RWPE2 (cell line): ENCODE measurements around the gene IQGAP3.
A peak's percentile ranks its signal among the peaks of the same experiment; 100 is the strongest.

Experiments used
- ATAC-seq: fragments of 200-7000 bp; cut with Tn5 transposase; 3 replicates; pipeline ENCODE4 v1.9.1; 2021; ENCODE audit warnings: low read depth
- DNase-seq: peaks from one replicate; pipeline ENCODE4 v3.0.0-alpha.2; 2020; ENCODE audit warnings: low spot score
- H3K27ac ChIP-seq: fragments of 450-650 bp; 2 replicates; pipeline ENCODE4 v1.5.1; 2017; ENCODE audit warnings: mild to moderate bottlenecking; ENCODE audit not compliant: poor library complexity, severe bottlenecking
- H3K27me3 ChIP-seq: fragments of 250-450 bp; sonication (Bioruptor Pico); 2 replicates; pipeline ENCODE4 v1.5.1; 2021; ENCODE audit warnings: mild to moderate bottlenecking, moderate library complexity; ENCODE audit not compliant: insufficient read depth, poor library complexity, severe bottlenecking
- H3K36me3 ChIP-seq: fragments of 250-450 bp; sonication (Bioruptor Pico); 2 replicates; pipeline ENCODE4 v1.5.1; 2020; ENCODE audit warnings: low read depth, mild to moderate bottlenecking, moderate library complexity
- H3K4me1 ChIP-seq: fragments of 250-450 bp; sonication (Bioruptor Pico); 2 replicates; pipeline ENCODE4 v1.5.1; 2021; ENCODE audit warnings: mild to moderate bottlenecking, moderate library complexity; ENCODE audit not compliant: insufficient read depth, poor library complexity, severe bottlenecking
- H3K4me3 ChIP-seq: fragments of 250-450 bp; sonication (Bioruptor Pico); 2 replicates; pipeline ENCODE4 v1.5.1; 2021; ENCODE audit warnings: mild to moderate bottlenecking, moderate library complexity; ENCODE audit not compliant: severe bottlenecking
- H3K9me3 ChIP-seq: fragments of 250-450 bp; sonication (Bioruptor Pico); 2 replicates; pipeline ENCODE4 v1.5.1; 2021; ENCODE audit warnings: mild to moderate bottlenecking, moderate library complexity; ENCODE audit not compliant: severe bottlenecking
- TF ChIP-seq, protein P1 (sequence below): fragments of 450-650 bp; IDR thresholded peaks from one replicate; pipeline ENCODE4 v1.5.1; 2017; ENCODE audit warnings: mild to moderate bottlenecking, moderate library complexity; ENCODE audit not compliant: poor library complexity, severe bottlenecking

Gene IQGAP3

DNA sequence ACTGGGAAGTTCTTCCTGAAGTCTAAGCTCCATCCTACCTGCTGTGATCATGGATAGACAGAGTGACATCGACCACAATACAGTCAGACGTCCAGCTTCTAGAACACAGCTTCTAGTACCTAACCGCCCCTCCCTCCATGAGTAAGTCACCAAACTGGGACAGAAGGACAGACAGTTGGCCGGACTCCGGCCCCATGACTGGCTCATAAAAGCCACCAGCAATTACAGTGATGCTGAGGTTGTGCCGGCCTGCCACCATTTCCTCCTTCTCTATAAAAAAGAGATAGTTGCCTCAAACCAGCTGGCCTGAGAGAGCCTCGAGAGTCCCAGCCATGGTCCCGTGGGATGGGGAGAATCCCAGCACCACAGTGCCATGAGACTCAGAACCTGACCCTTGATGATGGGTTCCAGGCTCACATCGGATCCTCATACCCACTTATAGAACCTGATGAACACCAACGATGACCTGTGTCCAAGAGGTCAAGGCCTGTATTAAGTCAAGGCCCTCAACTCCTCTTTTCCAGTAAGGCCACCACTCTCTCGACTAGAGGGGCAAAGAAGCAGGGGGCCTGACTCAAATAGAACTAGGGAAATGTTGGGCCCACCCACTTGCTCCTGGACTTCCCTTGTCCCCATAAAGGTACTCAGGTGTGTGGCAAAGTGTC lies 75.2 kb downstream of the IQGAP3 start:
- Histone ChIP-seq H3K4me1 (peaks cover 25% of the 10 kb centered on the region), H3K27ac (peak overlapping the region; percentile 96), H3K27me3 (no peaks in the 10 kb centered on the region), H3K4me3 (no peak overlapping the region), H3K9me3 (no peaks in the 10 kb centered on the region), H3K36me3 (0 out of 2 replicates have a peak, but pooled peaks cover 7% of the 10 kb centered on the region)
- TF ChIP-seq, protein P1, sequence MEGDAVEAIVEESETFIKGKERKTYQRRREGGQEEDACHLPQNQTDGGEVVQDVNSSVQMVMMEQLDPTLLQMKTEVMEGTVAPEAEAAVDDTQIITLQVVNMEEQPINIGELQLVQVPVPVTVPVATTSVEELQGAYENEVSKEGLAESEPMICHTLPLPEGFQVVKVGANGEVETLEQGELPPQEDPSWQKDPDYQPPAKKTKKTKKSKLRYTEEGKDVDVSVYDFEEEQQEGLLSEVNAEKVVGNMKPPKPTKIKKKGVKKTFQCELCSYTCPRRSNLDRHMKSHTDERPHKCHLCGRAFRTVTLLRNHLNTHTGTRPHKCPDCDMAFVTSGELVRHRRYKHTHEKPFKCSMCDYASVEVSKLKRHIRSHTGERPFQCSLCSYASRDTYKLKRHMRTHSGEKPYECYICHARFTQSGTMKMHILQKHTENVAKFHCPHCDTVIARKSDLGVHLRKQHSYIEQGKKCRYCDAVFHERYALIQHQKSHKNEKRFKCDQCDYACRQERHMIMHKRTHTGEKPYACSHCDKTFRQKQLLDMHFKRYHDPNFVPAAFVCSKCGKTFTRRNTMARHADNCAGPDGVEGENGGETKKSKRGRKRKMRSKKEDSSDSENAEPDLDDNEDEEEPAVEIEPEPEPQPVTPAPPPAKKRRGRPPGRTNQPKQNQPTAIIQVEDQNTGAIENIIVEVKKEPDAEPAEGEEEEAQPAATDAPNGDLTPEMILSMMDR = no peak
- ATAC-seq (no peak), DNase-seq (no peak)

DNA sequence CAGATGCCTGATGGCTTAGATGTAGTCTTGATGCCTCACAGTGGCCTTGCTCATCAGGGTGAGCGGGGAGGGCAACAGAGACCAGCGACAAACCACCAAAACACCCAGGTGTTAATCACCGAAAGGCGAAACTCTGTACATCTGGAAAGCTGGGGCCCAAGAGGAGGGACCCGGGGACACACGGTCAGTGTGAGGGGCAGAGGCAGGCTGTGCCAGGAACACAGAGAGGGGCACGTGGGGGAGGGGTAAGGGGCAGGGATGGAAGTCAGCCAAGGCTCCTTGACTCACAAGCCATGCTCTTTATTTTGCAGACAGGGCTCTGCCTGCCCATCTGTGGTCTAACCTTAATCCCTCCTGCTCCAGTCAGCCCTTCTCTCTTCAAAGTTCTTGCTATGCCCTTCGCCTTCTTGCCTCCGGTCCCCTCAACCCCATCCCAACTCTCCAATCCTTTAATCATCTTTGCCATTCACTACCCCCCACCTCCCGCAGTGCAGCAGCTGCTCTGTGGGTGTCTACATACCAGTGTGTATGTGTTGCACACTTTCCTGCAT lies 76.1 kb downstream of the IQGAP3 start:
- H3K27ac ChIP-seq = peak overlapping the region; percentile 96
- TF ChIP-seq, protein P1 = no peak
- peaks cover 22% of the 10 kb centered on the region for H3K4me1 ChIP-seq
- ATAC-seq = no peak
- no peaks in the 10 kb centered on the region for H3K27me3 ChIP-seq
- peaks cover 7% of the 10 kb centered on the region; the same call in 1 of the 2 replicates for H3K36me3 ChIP-seq
- H3K9me3 ChIP-seq = no peaks in the 10 kb centered on the region
- H3K4me3 ChIP-seq = no peak overlapping the region
- no peak for DNase-seq

DNA sequence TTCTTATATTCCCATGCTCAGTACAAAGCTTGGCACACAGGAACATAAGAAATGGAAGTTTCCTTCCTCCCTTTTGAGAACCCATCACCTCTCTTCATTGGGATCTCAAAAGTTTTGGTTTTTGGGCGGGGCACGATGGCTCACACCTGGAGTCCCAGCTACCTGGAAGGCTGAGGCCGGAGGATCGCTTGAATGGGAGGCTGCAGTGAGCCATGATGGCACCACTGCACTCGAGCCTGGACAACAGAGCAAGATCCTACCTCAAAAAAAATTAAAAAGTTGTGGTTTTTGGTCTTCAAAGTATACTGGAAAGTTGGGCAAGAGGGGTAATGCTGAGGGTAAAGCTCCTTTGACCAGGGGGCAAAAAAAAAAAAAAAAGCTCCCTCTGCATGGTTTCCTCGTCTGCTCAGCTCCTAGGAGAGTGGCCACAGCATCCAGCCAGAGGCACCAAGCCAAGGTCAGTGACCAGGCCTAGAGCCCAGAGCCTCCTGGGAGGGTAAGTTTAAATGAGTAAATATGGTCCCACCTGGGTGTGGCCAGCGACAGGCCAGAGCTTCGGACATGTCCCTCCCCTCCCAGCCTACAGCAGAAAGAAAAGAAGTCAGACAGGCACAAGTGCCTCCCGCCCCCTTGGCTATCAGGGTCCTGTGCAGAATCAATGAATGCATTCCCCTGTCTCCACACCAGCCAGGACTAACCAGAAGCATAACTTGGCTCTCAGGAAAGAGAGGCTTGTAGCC lies 76.8 kb downstream of the IQGAP3 start:
- Histone ChIP-seq H3K36me3 (peaks cover 7% of the 10 kb centered on the region; the same call in 1 of the 2 replicates), H3K9me3 (no peaks in the 10 kb centered on the region), H3K4me3 (no peak overlapping the region), H3K4me1 (peaks cover 29% of the 10 kb centered on the region), H3K27me3 (no peaks in the 10 kb centered on the region), H3K27ac (peak overlapping the region; percentile 96)
- ATAC-seq = no peak
- DNase-seq = no peak
- TF ChIP-seq, protein P1 = no peak

DNA sequence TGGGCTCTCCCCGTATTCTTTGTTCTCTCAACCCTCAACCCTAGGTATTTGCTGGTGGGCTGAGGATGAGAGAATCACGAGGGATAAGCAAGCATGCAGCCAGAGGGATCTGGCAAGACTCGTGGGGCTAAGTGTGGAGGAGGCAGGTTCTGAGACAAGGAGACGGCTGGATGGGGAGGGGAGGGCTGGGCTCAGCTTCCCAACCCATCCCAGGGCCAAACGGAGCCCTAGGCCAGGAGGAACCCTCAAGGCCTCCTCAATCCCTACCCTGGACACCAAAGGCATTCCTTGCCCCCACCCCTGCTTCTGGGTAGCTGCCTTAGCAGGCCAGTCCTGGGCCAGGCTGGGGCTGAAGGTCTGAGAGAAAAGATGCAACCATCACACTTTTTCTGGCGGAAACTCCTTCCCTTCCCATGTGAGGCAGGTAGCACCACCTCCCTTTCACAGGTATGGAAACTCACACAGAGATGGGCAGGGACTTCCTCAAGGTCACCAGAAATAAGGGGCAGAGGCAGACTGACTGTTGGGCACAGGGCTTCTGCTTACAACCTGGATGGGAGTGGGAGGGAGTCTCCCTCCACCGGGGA lies 78.0 kb downstream of the IQGAP3 start:
- Histone ChIP-seq H3K27ac (no peak overlapping the region), H3K4me3 (no peak overlapping the region)

More for the DNA sequence above, 78.0 kb downstream of the IQGAP3 start:
- Histone ChIP-seq H3K36me3 (peaks cover 7% of the 10 kb centered on the region; the same call in 1 of the 2 replicates), H3K9me3 (no peaks in the 10 kb centered on the region), H3K4me1 (peaks cover 35% of the 10 kb centered on the region), H3K27me3 (no peaks in the 10 kb centered on the region)
- TF ChIP-seq, protein P1 = no peak
- ATAC-seq = no peak
- no peak for DNase-seq
